ENCODE results near the gene CCDC110.

The CCDC110 gene

GRCh38 chr4:185405296-185405999, 66.1 kb downstream of the CCDC110 start:
- Histone ChIP-seq H3K27me3 (no peaks in the 10 kb centered on the region), H3K36me3 (peaks cover 18% of the 10 kb centered on the region)

GRCh38 chr4:185404031-185404430, 67.5 kb downstream of the CCDC110 start:
- TF ChIP-seq CTCF (IDR thresholded peaks at IDR 0.05; ENCODE audit: low read depth, low read length), result no peak
- no peaks in the 10 kb centered on the region for H3K27me3 ChIP-seq
- H3K4me3 ChIP-seq (ENCODE audit: low read depth, low read length), result no peak overlapping the region
- no peaks in the 10 kb centered on the region for H3K4me1 ChIP-seq
- peaks cover 18% of the 10 kb centered on the region for H3K36me3 ChIP-seq
- no peaks in the 10 kb centered on the region for H3K9me3 ChIP-seq
- DNase-seq, result no peak

More at GRCh38 chr4:185405296-185405999, 66.1 kb downstream of the CCDC110 start:
- no peak for DNase-seq
- Histone ChIP-seq H3K4me1 (no peaks in the 10 kb centered on the region), H3K9me3 (no peaks in the 10 kb centered on the region), H3K4me3 (ENCODE audit: low read depth, low read length) (no peak overlapping the region)
- TF ChIP-seq CTCF (IDR thresholded peaks at IDR 0.05; ENCODE audit: low read depth, low read length), result no peak

GRCh38 chr4:185399466-185399865, 72.1 kb downstream of the CCDC110 start:
- Histone ChIP-seq H3K9me3 (no peaks in the 10 kb centered on the region), H3K36me3 (peaks cover 12% of the 10 kb centered on the region)
- TF ChIP-seq CTCF (IDR thresholded peaks at IDR 0.05; ENCODE audit: low read depth, low read length), result no peak

GRCh38 chr4:185398618-185399017, 72.9 kb downstream of the CCDC110 start:
- no peaks in the 10 kb centered on the region for H3K4me1 ChIP-seq
- DNase-seq, result no peak
- TF ChIP-seq CTCF (IDR thresholded peaks at IDR 0.05; ENCODE audit: low read depth, low read length), result no peak
- H3K9me3 ChIP-seq, result no peaks in the 10 kb centered on the region
- peaks cover 12% of the 10 kb centered on the region for H3K36me3 ChIP-seq
- no peak overlapping the region for H3K4me3 ChIP-seq (ENCODE audit: low read depth, low read length)
- H3K27me3 ChIP-seq, result no peaks in the 10 kb centered on the region

More at GRCh38 chr4:185399466-185399865, 72.1 kb downstream of the CCDC110 start:
- DNase-seq, result no peak
- no peak overlapping the region for H3K4me3 ChIP-seq (ENCODE audit: low read depth, low read length)
- H3K4me1 ChIP-seq, result no peaks in the 10 kb centered on the region
- no peaks in the 10 kb centered on the region for H3K27me3 ChIP-seq

GRCh38 chr4:185396724-185397385, 74.7 kb downstream of the CCDC110 start, which contains the start of gene ANKRD37:
ANKRD37 (plus strand) TSS chr4:185396841; CDS start chr4:185396924, 83 bp downstream.
- no peak for DNase-seq
- H3K4me1 ChIP-seq, result no peaks in the 10 kb centered on the region
- no peaks in the 10 kb centered on the region; the same call in 1 of the 2 replicates for H3K36me3 ChIP-seq
- peak within 1 kb of the TSS; percentile 62 for H3K4me3 ChIP-seq (ENCODE audit: low read depth, low read length)
- TF ChIP-seq CTCF (IDR thresholded peaks at IDR 0.05; ENCODE audit: low read depth, low read length), result no peak
- no peaks in the 10 kb centered on the region for H3K27me3 ChIP-seq
- no peaks in the 10 kb centered on the region for H3K9me3 ChIP-seq
